Activated T-helper 1 cell treated with Interleukin-2 at 50 U/mL for 16 hours (primary cell): Measurements from ENCODE around the gene TAS1R3.

ENCODE experiments used
- DNase-seq: peaks from one replicate; pipeline ENCODE4 v3.0.0-alpha.2; 2020; ENCODE audit warnings: low read depth

The TAS1R3 gene

DNA sequence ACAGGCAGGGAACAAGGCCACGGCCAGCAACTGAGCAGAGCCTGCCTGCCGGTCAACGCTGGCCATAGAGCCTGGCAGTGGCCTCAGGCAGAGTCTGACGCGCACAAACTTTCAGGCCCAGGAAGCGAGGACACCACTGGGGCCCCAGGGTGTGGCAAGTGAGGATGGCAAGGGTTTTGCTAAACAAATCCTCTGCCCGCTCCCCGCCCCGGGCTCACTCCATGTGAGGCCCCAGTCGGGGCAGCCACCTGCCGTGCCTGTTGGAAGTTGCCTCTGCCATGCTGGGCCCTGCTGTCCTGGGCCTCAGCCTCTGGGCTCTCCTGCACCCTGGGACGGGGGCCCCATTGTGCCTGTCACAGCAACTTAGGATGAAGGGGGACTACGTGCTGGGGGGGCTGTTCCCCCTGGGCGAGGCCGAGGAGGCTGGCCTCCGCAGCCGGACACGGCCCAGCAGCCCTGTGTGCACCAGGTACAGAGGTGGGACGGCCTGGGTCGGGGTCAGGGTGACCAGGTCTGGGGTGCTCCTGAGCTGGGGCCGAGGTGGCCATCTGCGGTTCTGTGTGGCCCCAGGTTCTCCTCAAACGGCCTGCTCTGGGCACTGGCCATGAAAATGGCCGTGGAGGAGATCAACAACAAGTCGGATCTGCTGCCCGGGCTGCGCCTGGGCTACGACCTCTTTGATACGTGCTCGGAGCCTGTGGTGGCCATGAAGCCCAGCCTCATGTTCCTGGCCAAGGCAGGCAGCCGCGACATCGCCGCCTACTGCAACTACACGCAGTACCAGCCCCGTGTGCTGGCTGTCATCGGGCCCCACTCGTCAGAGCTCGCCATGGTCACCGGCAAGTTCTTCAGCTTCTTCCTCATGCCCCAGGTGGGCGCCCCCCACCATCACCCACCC, at the start of gene TAS1R3:
TAS1R3 (plus strand) TSS at position 213 of the 898 bp plus-strand sequence; CDS start at position 279, 66 bp downstream.
- no peak for DNase-seq

DNA sequence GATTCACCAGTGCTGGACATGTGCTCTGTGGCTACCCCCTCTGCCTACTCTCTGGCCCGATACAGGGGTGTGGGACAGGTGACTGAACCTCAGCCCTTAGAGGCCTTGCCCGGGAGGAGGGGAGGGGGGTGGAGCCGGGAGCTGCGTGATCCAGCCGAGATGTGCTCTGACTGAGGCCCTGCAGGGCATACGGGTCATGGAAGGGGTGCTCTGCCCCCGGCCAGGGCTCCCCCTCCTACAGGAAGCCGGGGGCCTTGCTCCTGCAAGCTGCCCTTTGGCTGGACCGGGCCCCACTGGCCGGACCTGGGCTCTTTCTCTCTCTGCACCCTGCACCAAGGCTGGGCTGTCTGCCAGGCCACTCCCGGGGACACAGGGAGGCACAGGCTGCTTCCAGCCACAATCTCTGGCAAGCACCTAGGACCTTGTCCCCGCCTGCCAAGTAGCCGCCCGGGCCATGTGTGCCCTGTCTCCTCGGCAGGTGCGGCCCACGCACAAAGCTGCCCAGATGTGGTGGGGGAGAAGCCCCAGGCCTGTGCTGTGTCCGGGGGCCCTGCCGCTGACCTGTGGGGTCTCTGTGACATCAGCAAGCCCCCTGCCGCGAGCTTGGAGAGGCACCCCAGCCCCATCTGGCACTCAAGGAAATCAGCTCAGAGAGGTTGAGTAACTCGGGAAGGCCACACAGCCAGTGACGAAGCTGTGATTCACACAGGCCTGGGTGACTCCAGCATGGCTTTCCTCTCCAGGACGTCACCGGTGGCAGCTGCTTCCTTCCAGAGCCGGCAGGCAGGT, 49.4 kb upstream of the TAS1R3 start:
- no peak for DNase-seq

DNA sequence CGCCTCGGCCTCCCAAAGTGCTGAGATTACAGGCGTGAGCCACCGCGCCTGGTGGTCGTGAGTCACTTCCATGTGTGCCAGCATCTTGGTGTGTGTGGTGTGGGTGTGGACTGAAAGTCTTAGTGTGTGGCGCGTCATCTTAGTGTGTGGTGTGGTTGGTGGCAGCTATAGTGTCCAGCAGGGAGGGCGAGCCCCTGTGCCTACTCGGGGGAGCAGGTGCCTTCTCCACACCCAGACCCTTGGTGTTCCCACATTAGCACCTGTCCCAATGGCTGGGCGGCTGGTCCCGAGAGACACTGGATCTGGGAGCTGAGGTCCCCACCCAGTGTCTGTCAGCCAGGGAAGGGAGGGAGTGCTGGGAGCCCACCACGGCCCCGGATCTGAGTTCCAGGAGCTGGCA, 48.1 kb upstream of the TAS1R3 start:
- no peak for DNase-seq

DNA sequence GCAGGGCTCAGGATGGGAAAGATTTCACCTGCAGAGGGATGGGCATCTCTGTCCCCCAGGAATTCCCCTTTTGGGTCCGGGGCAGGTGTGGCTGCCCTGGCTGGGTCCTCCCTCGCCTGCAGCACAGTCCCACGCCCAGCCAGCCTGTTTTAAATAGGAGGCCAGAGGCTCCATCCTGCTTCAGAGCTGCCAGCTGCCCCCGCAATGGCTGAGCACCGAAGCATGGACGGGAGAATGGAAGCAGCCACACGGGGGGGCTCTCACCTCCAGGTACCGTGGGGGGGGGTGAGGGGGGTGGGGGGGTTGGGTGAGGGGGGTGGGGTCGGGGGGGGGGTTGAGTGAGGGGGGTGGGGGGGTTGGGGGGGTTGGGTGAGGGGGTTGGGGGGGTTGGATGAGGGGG, 47.3 kb upstream of the TAS1R3 start:
- DNase-seq, result no peak

DNA sequence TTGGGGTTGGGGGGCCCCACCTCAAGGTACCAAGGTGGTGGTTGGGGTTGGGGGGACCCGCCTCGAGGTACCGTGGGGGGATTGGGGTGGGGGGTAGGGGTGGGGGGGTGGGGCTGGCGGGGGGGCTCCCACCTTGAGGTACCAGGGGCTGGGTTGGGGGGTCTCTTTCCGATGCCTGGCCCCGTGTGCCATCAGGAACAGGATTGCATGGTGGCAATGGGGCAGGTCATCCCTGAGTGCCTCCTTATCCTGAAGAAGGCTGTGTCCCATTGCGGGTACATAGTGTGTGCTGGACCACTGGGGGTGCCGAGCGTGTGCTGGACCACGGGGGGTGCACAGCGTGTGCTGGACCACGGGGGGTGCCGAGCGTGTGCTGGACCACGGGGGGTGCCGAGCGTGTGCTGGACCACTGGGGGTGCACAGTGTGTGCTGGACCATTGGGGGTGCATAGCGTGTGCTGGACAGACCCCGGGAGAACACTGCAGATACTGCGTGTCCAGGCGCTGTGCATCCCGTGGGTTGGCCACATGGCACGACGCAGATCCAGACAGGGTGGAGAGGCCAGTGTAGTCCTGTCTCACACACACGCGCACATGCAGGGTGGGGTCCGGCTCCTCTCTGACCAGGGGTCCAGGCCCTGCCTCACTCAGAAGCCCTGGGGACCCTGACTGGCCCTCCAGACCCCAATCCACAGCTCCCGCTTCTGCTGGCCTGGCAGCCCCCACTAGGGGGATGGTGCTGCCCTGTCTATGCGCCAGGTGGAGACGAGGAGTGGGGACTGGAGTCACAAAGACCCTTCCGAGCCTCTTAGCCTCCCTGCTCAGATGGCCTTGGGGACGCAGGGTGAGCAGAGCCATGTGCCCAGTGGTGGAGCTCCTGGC, 46.6 kb upstream of the TAS1R3 start:
- DNase-seq, result no peak

DNA sequence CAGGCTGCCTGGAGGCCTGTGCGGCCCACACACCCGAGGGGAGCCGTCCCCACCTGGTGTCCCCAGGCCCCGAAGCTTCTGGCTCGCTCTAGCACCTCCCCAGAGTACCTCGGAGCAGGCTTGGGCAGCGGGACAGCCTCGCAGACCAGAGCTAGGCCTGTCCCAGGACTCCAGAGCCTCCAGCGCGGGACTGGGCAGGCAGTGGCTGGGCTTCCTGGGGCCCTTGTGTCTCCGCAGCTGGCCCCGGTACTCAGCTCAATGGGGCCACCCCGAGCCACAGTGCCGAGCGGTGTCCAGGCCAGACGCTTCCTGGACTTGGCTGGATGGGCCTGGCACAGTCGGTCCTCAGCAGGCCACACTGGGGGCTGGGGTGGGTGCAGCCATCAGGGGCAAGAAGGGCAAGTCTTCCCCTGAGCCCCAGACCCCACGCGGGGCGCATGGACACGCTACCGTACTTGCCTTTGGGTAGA, 45.9 kb upstream of the TAS1R3 start:
- no peak for DNase-seq

DNA sequence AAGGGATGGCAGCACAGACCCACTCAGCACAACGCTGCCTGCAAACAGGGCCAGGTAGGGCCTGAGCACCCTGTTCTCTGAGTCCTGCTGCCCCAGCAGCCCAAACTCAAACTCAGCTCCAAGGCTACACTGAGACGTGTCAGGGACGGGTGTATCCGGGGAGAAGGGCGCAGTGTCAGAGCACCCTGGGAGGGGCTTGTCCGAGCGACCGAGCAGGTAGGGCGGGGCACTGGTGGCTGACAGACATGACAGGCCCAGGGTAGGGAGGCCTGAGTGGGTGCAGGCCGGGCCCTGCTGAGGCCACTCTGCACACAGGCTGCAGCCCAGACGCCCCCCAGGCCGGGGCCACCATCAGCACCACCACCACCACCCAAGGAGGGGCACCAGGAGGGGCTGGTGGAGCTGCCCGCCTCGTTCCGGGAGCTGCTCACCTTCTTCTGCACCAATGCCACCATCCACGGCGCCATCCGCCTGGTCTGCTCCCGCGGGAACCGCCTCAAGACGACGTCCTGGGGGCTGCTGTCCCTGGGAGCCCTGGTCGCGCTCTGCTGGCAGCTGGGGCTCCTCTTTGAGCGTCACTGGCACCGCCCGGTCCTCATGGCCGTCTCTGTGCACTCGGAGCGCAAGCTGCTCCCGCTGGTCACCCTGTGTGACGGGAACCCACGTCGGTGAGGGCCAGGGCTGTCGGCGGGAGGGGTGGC, 45.3 kb upstream of the TAS1R3 start:
- no peak for DNase-seq

DNA sequence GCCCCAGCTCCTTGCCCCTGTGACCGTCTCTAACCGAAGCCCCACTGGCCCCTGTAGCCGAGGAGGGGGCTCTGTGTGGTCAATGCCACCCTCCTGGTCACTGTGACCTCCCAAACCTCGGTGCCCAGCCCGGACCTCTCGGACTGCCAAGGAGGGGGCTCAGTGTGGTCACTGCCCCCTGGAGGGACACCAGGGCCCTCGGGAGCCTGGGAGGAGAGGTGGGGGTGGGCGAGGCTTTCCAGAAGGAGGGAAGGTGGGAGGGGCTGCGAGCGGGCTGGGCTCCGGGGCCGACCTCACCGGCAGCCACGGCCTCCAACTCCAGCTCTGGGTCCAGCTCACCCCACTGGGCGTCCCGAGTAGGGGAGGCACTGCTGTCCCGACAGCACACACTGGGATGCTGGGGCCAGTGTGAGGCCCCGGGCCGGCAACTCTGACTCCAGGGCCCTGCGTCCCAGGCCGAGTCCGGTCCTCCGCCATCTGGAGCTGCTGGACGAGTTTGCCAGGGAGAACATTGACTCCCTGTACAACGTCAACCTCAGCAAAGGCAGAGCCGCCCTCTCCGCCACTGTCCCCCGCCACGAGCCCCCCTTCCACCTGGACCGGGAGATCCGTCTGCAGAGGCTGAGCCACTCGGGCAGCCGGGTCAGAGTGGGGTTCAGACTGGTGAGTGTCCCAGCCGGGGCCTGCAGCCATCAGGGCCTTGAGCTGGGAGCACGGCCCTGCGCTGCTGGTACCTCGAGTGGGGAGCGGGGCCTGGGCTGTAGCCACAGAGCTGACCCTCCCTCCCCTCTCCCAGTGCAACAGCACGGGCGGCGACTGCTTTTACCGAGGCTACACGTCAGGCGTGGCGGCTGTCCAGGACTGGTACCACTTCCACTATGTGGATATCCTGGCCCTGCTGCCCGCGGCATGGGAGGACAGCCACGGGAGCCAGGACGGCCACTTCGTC, 44.5 kb upstream of the TAS1R3 start:
- DNase-seq, result no peak

DNA sequence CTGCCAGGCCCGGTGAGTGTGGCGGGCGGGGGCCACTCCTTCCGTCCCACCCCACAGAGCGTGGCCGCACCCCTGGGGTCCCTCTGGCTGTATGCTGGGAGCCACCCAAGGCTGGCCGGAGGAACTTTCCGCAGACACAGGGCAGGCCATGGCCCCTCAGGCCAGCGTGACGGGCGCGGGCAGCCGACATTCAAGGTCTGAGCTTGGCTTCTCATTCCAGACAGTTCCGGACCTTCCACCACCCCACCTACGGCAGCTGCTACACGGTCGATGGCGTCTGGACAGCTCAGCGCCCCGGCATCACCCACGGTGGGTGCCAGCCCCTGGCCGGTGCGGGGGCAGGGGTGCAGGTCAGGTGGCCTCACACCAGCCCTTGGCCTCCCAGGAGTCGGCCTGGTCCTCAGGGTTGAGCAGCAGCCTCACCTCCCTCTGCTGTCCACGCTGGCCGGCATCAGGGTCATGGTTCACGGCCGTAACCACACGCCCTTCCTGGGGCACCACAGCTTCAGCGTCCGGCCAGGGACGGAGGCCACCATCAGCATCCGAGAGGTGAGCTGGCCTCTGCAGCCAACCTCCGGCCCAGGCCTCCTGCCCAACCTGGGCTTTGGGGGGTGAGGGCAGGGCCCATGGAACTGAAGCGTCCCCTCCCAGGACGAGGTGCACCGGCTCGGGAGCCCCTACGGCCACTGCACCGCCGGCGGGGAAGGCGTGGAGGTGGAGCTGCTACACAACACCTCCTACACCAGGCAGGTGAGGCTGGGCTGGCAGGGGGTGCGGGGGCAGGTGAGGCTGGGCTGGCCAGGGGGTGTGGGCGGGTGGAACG, 43.6 kb upstream of the TAS1R3 start:
- no peak for DNase-seq

DNA sequence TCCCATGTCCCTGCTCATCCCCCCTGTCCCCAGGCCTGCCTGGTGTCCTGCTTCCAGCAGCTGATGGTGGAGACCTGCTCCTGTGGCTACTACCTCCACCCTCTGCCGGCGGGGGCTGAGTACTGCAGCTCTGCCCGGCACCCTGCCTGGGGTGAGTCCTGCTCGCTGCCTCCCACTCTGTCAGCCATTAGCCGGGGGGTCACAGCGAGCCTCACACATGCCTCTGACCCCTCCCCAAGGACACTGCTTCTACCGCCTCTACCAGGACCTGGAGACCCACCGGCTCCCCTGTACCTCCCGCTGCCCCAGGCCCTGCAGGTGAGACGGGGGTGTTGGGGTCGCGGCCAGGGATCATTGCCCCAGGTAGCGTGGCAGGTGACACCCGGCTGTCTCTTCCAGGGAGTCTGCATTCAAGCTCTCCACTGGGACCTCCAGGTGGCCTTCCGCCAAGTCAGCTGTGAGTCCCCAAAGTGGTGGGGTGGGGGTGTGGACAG, 40.8 kb upstream of the TAS1R3 start:
- DNase-seq, result no peak

DNA sequence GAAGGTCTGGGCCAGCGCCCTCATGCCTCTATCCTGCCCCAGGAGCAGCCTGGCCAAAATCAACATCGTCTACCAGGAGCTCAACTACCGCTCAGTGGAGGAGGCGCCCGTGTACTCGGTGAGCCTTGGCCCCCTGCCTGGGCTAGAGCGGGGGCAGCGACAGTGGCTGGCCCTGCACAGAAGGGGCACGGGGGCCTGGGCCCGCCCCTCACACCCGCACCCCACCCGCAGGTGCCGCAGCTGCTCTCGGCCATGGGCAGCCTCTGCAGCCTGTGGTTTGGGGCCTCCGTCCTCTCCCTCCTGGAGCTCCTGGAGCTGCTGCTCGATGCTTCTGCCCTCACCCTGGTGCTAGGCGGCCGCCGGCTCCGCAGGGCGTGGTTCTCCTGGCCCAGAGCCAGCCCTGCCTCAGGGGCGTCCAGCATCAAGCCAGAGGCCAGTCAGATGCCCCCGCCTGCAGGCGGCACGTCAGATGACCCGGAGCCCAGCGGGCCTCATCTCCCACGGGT, 40.0 kb upstream of the TAS1R3 start:
- DNase-seq, result no peak

DNA sequence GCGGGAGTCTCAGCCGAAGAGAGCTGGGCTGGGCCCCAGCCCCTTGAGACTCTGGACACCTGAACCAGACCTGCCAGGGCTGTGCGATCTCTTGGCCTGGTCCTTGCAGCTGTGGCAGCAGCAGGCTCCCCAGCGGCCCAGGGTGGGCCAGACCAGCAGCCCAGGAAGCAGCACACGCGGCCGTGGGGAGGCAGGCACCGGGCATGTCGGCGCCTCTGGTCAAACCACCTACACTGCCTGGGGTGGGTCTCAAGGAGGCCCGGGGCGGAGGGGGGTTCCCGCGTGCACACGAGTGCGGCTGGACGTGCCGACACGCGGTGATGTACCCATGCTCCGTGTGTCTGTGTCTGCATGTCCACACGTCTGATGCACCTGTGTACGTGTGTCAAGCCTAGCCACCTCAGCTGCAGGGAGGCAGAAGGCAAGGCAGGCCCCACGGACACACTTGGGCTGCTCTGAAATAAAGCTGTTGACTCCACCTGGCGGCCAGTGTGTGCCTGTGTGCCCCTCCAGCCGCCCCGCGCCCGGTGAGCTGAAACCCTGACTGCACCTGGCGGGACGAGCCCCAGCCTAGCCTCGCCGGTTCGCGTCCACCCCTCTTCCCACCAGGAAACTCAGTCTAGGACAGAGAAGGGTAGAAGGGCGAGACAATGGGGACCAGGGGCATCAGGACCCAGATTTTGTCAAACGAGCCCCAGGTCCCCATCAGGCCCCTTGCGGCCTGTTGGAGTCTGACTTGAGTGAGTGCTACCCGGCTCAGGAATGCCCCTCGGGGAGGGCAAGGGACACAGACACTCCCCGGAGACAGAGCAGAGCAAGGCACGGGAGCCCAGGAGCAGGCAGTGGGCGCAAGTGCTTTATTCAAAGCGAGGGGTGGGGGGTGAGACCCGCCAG, 39.3 kb upstream of the TAS1R3 start:
- DNase-seq, result peak; percentile 35

DNA sequence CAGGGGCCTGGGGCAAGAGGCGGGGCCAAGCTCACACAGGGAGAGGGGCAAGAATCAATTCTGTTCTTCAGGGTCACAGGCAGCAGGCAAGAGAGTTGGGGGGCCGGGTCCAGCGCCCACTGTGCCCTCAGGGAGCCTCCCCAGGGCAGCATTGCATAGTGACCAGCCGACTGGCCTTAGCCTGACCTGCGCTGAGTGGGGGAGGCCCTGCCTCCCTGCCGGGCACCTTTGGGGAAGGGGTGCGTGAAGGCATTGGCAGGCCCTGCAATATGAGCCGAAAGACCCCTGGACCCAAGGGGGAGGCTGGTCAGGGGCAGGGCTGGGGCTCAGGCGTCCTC, 38.7 kb upstream of the TAS1R3 start:
- DNase-seq, result no peak

DNA sequence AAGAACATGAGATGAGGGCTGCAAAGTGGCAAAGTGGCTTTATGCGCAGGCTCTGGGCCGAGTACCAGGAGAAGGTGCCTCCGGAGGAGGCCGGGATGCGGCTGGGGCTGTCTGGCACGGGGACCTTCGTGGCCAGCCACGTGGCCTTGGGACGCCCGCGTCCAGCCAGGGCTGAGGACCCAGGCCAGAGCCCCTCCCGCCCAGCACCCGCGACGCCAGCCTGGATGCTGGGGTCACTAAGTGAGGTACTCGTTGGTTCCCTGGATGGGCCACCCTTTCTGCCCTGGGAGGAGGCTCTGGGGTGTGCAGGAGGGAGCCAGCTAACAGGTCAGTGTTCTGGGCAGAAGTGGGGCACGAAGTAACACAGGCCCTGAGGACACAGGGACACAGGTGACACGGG, 38.2 kb upstream of the TAS1R3 start:
- DNase-seq, result no peak

DNA sequence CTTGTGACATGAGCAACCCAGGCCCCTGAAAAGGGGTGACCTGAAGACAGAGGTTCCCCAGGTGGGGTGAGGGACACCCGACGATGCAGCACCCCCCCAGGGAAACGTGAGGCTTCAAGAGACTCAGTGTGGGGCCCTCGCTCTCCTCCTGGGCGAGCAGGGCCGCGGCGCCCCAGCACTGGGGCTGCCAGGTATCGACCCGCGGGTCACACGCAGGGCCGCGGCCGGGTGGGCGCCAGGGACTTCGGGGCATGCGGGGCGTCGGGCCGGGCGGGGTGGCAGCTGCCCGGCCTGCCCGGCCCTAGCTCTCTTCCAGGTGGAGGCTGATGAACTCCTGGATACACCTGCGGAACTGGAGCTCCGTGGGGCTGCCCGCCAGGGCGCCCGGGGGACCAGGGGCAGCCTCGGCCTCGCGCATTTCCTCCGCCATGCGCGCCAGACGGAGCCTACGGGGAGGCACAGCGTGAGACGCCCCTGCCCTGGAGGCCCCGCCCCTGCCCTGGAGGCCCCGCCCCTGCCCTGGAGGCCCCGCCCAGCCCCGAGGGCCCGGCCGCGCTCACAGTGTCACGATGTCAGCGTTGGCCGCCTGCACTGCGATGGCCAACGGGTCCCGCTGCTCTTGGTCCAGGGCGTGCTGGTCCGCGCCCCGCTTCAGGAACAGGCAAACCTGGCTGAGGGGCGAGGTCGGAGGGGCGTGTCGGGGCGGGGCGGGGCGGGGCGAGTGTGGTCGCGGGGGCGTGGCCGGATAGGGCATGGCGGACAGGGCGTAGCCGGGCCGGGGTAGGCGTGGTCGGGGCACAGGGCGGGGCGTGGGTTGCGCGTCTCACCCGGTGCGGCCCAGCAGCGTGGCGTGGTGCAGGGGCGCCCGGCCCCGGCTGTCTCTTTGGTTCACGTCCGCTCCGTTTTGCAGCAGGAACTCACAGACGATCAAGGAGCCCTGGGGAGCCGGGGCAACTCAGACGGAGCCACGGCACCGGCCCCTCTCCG, 37.5 kb upstream of the TAS1R3 start:
- DNase-seq, result no peak

DNA sequence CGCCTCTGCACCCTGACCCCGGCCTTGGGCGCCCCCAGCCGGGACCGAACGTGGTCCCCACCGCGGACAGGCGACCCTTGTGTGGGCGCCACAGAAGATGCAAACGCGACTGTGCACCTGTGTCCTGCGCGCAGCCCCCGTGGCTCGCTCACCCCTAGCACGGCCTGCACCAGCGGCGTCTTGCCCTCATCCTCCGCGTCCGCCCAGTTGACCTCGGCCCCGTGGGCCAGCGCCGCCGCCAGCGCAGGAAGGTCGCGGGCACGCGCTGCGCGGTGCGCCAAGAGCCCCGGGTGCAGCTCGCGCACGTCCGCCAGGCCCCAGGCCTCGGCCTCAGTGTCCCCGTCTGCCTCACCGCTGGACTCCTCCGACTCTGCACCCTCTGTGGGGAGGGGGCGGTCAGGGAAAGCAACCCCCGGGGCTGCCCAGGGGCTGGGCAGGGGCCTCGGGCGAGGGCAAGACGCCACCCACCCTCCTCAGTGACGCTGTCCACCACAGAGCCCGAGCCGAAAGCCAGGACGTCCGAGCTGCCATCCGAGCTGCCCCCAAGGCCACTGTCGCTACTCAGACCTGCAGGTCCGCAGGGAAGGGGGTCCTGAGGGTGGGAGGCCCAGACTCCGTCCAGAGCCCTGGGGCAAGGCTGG, 36.7 kb upstream of the TAS1R3 start:
- DNase-seq, result no peak
